NCI-H446 (cell line): ENCODE data around the gene ATP6V0C.

ENCODE experiments used
- DNase-seq, 2 experiments: peaks; one replicate each; lab custom pipeline; 2025; lab: John Stamatoyannopoulos, UW

The ATP6V0C gene

DNA sequence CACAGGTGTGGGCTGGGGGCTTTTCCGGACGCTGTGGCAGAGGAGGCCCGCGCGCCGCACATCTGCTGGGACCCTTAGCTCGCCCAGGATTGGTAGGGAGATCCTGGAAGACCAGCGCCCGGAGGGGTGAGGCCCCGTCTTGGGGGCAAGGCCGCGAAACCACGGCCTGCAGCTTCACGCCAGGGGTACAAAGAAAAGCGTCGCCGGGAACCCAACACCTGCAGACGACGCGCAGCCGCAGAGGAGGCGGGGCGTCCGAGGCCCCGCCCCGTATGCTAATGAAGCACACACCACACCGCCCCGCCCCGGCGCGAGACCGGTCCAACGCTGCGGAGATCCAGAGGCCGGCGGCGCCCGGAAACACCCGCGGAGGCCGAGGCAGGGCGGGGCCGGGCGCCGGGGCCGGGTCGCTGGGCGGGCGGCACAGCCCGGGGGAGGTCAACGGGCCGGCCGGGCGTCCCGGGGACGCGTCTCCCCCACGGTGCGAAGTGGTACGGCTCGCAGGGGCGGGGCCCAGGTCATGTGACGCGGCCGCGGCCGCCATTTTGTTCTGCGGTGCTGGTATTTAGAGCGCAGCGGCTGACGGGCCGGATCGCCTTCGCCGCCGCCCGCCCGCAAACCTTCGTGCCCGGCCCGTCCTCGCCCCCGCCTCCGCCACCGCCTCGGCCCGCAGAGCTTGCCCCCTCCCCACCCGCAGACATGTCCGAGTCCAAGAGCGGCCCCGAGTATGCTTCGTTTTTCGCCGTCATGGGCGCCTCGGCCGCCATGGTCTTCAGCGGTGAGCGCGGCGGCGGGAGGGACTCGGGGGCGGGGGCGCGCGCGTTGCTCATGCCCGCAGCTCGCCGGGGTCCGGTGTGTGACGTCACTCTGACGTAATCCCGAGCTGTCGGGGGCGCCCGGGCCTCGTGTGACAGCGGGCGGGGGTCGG lies at the start of gene ATP6V0C:
TSS of gene ATP6V0C (plus strand) at position 548 of the 928 bp plus-strand sequence. CDS start at position 700, 152 bp downstream.
- DNase-seq: peak; percentile 73 to 93

DNA sequence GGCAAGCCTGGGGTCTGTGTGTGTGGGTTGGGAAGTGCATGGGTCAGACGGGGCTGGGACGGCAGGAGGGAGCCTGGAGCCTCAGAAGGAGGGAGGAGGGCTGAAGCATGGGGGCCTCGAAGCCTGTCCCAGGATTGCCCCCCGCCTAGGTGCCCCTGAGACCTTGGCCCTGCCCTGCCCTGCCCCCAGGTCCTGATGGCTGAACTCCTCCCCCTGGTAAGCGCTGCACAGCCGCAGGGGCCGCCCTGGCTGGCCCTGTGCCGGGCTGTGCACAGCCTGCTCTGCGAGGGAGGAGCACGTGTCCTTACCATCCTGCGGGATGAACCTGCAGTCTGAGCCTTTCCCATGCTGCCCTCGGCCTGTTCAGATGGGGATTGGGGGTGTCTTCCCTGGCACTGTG lies 49.4 kb upstream of the ATP6V0C start:
- no peak for DNase-seq

DNA sequence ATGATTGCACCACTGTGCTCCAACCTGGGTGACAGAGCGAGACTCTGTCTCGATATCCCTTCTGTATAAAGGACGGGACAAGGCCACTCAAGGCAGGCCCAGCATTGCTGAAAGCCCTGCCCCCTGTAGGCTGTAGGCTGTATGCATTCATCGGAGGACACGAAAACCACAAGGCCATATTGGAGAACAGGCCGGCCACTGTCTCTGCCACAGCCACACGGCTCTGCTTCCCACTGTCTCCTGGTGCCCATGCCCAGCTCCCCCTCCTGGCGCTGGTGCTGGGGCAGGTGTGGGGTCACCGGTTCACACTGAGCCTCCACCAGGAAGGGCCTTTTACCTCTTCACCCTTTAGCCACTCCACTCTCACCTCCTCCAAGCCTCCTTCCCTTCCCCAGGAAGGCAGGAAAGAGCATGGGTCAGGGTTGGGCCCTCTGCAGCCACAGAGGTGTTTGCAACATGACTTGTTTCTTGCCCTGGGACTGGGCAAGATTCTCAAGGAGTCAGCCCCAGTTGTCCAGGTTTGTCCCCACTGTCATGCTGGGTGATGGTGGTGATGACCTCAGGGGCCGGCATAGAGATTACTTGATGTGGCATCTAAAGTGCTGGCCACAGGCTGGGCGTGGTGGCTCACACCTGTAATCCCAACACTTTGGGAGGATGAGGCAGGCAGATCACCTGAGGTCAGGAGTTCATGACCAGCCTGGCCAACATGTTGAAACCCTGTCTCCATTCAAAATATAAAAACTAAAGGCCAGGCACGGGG lies 47.9 kb upstream of the ATP6V0C start:
- peak in 1 of 2 experiments; percentile 24 for DNase-seq

DNA sequence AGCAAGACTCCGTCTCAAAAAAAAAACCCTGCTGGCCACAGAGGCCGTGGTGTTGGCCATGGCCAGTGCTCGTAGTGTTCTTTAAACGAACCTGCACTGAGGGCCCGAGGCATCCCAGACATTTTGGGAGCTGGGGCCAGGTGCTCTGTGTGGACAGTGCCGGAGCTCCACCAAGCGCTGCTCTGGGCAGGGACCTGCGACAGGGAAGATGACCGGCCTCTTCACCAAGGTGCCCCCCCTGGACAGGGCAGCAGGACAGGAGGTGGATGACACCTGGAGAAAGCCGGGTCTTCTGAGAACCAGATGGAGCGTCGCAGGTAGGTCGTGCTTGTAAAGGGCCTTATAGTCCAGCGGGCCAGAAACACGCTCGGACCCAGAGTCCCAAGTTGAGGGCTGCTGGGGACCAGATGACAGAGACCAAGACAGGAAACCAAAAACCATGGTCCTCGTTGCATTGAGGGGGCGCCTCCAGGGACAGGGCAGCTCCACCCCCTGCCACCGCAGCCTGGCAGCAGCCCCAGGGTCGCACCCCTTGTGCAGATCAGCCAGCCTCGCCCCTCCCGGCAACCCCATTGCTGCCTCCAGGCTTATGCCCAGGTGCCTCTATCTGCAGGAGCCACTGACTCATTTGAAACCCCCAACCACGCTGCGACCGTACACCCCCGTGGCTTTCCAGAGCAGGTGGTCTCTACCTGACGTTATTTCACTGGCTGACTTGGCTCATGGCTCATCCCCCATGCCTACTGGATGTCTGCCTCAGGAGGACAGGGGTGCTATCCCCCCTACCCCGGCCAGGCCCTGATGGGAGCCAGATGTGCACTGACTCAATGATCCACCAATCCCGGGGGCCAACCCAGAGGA lies 46.9 kb upstream of the ATP6V0C start:
- no peak for DNase-seq

DNA sequence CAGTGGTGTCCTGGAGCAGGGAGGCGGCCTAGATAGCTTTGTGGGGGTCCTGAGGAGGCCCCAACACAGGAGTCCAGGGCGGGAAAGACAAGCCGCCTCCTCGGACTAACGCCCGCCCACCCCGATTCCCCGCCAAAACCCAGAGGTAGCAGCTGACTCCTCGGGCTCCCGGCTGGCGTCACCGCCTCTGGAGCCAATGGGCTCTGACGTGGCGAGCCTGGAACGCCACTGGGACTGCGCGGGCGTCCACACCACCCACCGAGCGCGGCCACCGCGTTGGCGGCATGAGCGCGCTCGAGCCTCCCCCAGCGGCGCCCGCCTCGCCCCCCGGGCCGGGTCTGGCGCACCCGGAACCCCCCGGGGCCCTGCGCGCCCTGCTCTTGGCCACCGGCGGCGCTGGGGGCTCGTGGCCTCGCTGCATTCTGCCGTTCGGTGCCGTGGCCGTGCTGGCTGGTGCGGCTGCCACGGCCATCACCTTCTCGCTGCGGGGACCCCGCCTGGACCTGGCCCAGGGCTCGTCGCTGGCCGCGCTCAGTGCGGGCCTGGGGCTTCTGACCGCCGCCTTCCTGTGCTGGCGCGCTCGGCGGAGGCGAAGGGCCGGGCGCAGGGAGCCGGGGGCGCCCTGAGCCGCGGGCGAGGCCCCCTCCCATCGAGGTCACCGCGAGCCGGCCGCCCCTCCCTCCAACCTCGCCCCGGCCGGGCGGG lies 46.1 kb upstream of the ATP6V0C start:
- peak in 1 of 2 experiments; percentile 75 for DNase-seq

DNA sequence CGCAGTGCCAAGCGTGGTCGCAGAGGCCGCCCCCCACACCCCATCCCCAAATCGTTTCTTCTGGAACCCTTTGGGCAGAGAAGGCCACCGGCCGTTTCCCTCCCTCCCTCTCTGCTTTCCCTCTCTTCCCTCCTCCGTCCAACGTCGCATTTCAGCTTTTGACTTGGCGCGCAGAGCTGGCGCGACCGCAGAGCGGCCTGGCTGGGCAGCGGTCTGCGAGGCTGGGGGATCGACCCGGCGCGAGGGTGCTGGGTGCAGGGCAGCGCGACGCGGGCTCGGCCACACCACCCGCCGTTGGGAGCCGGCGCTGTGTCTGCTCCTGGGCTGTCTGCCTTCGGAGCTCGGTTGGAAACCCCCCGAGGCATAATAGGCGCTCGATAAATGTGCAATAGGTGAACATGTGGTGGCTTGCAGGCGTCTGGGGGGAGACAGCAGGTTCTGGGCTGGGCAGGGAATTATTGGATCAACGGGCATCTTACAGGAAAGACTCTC lies 45.5 kb upstream of the ATP6V0C start:
- DNase-seq: peak; percentile 71 to 86

DNA sequence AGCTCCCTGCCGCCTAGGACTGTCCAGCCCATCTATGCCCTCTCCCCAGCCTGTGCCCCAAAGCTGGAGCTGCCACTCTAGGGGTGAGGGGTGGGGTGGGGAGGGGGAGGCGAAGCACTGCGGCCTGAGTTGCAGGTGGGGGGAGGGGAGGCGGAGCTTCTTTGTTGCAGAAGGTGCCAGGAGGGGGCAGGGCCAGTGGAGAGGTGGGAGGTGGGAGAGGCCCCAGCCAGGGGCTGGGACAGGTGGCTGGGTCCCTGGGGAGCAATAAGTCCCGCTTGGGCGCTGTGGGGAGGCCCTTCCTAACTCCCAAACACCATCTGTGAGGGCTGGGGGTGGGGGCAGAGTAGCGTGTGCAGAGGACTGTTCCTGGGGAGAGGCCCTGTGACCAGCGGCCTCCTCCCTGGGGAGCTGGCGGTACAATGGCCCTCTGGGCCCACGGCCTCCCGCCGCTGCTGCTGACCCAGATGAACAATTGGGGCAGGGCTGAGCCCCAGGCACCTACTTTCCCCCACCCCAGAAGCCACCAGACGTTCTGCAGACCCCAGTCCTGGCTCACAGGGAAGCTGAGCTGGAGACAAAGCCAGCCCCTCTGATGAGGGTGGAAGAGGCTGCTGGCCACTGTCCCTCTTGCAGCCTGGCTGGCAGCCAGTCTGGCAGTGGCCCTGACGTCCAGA lies 44.9 kb upstream of the ATP6V0C start:
- DNase-seq: peak; percentile 77 to 93

DNA sequence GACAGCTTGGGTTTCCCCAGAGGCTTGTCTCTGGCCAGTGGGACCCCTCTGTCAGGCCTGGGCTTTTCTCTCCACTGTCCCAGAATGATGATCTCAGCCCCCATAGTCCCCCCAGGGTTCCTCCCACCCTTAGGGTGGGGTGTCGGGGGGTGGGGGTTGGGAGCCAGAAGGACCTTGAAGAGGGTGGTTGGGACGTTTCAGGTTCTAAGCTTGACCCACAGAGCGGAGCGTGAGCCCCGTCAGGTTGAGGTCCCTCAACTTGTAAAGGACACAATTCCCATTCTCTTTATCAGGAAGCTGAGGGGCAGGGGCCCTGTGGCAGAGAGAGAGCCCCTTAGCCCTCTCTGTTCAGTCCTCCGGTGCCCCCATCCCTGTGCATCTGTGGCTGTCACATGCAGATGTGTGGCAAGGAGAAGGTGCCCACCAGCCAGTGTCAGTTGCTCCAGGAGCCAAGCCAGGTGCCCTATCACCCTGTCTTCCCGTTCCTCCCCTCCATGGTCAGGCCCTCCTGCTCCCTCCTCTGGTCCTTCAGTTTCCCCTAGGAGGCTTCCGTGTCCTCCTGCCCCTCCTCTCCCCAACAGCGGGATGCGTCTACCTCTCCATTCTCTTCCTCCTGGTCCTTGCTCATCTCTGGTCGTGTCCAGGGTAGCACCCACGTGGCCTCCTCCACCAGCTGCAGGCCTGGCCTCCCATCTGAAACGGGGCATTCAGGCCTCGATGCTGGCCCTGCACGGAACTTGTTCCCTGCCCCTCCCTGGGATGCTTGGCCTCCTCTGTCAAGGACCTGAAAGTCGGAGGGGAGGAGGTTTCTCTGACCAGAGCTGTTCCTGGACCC lies 44.1 kb upstream of the ATP6V0C start:
- peak in 1 of 2 experiments; percentile 38 for DNase-seq

DNA sequence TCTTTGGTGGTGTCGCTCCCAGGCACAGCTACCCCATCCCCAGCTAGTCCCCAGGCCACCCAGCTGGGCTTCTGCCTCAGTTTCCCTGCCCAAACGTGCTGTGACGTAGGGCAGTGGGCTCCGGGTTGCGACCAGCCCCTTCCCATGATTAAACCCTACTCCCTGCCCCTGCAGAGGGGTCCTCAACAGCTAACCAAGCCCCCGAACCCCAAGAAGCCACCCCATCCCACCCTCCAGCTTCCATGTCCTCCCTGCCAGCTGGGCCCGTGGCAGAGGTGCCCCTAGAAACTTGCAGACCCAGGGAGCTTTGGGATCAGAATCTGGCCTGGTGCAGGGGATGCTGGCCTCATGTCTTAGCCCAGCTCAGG lies 43.5 kb upstream of the ATP6V0C start:
- DNase-seq: no peak

DNA sequence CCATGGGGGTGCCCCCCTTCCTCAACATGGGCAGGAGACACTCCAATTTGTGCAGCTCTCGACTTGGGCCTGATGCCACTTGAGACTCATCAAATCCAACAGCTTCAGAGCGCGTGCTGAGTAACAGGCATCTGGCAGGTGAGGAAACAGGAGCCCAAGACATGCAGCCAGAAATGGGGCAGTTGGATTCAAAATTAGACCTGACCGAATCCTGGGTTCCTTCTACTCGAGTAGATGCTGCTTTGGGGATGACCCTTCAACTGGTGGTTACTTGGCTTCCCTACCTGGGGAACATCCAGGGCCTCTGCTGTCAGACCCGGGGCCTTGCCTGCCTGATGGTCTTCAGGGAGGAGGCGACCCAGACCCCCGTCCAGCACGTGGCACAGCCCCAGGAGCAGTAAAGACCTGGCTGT lies 43.1 kb upstream of the ATP6V0C start:
- peak; percentile 89 to 90 for DNase-seq

DNA sequence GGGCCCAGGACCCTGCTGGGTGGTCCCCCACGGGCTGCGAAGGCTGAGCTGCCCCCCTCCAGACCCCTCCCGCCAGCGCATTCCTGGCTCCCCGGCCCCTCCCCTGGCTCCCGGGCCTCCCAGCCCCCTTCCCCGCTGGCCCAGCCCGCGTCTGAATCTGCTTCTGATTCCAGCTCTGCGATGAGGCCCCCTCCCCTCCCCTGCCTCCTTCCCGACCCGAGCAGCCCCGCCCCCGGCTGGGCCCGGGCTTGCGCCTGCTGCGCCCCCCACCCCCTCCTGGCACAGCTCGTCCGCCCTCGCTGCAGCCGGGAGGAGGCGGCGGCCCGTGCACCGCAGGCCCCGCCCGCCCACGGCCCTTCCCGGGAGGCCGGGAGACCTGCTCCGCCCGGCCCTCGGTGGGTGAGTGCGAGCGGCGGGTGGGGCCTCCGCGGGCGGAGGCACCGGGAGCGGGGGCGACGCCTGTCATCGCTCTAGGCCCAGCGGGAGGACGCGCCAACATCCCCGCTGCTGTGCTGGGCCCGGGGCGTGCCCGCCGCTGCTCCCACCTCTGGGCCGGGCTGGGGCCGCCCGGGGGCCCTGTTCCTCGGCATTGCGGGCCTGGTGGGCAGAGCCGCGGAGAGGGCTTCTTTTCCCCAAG lies 42.6 kb upstream of the ATP6V0C start, which contains the start of gene NTN3:
TSS of gene NTN3 (plus strand) at position 282 of the 637 bp plus-strand sequence. CDS start 405 bp downstream, outside the sequence.
- DNase-seq: peak; percentile 85 to 89

DNA sequence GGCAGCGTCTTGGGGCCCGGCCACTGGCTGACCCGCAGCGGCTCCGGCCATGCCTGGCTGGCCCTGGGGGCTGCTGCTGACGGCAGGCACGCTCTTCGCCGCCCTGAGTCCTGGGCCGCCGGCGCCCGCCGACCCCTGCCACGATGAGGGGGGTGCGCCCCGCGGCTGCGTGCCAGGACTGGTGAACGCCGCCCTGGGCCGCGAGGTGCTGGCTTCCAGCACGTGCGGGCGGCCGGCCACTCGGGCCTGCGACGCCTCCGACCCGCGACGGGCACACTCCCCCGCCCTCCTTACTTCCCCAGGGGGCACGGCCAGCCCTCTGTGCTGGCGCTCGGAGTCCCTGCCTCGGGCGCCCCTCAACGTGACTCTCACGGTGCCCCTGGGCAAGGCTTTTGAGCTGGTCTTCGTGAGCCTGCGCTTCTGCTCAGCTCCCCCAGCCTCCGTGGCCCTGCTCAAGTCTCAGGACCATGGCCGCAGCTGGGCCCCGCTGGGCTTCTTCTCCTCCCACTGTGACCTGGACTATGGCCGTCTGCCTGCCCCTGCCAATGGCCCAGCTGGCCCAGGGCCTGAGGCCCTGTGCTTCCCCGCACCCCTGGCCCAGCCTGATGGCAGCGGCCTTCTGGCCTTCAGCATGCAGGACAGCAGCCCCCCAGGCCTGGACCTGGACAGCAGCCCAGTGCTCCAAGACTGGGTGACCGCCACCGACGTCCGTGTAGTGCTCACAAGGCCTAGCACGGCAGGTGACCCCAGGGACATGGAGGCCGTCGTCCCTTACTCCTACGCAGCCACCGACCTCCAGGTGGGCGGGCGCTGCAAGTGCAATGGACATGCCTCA lies 41.9 kb upstream of the ATP6V0C start:
- DNase-seq: peak in 1 of 2 experiments; percentile 51

DNA sequence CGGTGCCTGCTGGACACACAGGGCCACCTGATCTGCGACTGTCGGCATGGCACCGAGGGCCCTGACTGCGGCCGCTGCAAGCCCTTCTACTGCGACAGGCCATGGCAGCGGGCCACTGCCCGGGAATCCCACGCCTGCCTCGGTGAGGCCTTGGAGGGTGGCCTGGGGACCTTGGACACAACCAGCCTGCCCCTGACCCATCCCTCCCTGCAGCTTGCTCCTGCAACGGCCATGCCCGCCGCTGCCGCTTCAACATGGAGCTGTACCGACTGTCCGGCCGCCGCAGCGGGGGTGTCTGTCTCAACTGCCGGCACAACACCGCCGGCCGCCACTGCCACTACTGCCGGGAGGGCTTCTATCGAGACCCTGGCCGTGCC lies 41.3 kb upstream of the ATP6V0C start:
- DNase-seq: no peak

DNA sequence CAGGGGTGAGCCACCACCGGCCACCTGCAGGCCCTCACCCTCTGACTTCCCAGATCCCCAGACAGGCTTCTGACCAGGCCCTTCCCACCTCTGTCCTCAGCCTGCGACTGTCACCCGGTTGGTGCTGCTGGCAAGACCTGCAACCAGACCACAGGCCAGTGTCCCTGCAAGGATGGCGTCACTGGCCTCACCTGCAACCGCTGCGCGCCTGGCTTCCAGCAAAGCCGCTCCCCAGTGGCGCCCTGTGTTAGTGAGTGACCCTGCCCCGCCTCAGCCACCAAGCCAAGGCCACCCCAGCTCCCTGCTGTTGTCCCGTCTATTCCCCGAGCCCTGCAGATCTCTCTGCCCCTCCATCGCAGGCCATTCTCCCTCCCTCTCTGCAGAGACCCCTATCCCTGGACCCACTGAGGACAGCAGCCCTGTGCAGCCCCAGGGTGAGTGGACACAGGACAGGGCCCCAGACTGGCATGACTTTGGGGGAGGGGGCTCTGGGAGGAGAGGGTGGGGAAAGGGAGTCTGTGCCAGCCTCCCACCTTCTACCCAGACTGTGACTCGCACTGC lies 40.8 kb upstream of the ATP6V0C start:
- DNase-seq: no peak

DNA sequence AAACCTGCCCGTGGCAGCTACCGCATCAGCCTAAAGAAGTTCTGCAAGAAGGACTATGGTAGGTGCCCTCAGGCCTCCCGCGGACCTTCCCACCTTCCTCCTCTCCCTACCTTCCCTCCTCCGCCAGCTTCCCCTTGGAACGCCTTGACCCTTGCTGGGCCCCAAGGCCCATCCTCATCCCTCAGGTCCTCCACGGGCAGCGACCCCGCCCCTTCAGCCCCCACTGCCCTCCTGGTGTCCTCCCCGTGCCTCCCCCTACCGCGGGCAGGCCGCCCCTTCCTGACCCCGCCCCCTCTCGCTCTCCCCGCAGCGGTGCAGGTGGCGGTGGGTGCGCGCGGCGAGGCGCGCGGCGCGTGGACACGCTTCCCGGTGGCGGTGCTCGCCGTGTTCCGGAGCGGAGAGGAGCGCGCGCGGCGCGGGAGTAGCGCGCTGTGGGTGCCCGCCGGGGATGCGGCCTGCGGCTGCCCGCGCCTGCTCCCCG lies 40.3 kb upstream of the ATP6V0C start:
- DNase-seq: peak in 1 of 2 experiments; percentile 31

DNA sequence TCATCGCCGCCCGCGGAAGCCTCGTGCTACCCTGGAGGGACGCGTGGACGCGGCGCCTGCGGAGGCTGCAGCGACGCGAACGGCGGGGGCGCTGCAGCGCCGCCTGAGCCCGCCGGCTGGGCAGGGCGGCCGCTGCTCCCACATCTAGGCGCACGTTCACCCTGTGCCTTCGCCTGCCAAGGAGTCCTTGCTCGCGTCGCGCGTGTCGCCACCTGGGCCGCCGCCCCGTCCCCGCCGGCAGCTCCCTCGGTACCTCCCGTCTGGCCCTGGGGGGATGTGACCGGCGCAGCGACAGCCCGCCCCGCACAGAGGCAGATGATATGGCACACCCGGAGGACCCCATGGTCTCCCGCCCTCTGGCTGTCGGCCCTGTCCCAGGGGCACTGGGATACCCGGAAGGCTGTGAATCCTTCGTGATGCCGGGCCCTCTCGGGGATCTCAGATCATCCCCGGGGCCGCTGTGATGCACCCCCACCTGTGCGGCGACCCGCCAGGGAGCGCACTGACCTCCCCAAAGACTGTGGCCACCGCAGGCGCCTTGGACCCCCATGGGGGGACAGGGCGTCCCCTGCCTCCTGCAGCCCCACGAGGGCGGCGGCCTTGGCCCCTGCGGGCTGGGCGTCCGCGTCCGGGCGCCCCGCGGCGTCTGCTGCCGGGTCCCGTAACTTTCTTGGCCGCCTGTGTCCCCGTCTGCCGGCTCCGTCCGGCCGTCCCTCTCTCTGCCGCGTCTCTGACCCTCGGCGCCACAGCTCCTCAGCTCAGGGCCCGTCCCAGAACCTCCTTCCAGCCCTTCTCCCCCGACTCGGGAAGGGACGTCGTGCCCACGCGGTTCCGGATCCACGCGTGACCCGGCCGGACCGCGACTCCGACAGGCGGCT lies 39.5 kb upstream of the ATP6V0C start:
- DNase-seq: peak in 1 of 2 experiments; percentile 44
